Measurements from ENCODE around the gene CDC5L.

DNA sequence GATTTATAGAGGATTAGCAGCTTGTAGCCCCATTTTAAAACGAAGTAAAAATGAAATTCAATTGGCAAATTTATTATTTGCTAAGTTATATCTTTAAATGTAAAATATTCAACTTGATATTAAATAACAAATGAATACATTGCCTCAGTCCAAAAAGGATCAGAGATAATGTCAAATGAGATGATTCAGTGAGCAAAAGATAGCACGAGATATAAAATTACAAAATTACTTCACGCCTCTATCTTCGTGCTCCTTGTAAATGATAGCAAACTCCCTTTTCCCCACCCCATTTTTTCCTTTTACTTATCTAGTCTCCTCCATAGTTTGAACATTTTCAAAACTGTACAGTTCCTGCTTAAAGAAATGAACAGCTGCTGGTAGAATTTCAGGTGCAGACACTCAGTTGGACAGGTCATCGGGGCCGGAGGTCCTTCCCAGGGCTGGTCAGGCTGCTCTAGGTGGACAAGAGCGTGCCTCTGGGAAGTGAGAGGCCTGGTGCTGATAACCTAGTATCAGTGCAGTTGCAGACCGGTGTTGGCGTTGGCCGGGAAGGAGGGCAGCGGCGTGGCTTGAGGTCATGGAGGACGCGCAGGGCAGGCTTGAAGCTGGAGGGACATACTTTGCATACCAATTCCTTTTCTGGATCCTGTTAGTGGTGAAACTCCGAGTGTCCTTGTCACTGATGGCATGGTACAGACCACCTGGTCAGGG, 83.9 kb downstream of the CDC5L start:
- TF ChIP-seq, protein P1, sequence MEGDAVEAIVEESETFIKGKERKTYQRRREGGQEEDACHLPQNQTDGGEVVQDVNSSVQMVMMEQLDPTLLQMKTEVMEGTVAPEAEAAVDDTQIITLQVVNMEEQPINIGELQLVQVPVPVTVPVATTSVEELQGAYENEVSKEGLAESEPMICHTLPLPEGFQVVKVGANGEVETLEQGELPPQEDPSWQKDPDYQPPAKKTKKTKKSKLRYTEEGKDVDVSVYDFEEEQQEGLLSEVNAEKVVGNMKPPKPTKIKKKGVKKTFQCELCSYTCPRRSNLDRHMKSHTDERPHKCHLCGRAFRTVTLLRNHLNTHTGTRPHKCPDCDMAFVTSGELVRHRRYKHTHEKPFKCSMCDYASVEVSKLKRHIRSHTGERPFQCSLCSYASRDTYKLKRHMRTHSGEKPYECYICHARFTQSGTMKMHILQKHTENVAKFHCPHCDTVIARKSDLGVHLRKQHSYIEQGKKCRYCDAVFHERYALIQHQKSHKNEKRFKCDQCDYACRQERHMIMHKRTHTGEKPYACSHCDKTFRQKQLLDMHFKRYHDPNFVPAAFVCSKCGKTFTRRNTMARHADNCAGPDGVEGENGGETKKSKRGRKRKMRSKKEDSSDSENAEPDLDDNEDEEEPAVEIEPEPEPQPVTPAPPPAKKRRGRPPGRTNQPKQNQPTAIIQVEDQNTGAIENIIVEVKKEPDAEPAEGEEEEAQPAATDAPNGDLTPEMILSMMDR (IDR thresholded peaks at IDR 0.05): no peak
- TF ChIP-seq POLR2A (IDR thresholded peaks at IDR 0.05): no peak
- no peak for TF ChIP-seq POLR2AphosphoS5 (IDR thresholded peaks at IDR 0.05)

Measured in upper lobe of left lung (tissue), 4 donors.